GM19035 (cell line): ENCODE measurements around the gene HOXC10.

Experiments used
- ATAC-seq: cut with Tn5 transposase; IDR thresholded peaks from one replicate; pipeline ENCODE4 v1.9.1; 2021; ENCODE audit not compliant: unreplicated experiment

HOXC10 gene

DNA sequence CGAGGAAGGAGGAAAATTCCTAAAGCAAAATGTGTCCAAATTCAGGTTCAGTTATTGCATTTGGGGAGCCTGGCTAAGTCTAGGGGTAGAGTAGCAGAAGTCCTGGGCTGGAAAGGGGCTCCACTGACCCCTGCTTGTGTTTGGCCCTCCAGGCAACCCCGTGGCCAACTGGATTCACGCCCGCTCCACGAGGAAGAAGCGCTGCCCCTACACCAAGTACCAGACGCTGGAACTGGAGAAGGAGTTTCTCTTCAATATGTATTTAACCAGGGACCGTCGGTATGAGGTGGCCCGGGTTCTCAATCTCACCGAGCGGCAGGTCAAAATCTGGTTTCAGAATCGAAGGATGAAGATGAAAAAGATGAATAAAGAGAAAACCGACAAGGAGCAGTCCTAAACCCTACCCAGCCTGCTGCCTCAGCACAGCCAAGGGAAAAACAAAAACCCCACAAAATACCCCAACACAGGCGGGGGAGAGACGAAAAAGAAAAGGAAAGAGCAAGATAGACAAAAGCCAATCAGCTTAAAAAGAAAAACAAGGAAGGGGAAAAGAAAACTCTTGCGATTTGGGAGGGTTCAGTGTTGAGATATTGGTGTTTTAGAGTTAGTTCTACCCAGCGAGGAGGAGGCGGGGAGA lies 17.4 kb downstream of the HOXC10 start:
- no peak for ATAC-seq

DNA sequence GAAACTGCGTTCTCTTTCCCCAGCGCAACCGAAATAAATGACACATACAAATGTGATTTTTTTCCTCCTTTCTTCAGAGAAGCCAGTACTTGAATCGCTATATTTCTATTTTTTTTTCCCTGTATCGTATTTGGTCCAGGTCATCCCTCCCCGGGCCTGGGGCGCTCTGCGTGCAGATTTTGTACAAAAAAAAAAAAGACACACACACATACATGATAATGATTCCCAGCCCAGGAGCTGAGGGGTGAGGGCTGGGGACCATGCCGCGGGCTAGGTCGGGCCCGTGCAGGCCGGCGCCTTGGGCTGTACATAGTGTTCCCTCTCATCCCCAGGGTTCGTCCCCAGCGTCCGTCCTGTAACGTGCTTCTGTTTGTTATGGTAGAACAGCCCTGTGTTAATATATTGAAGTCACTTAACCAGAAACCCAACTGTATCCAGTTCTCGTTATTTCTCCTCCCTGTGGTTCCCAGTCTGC lies 18.0 kb downstream of the HOXC10 start:
- ATAC-seq: no peak

GRCh38 chr12:54003625-54004024 lies 18.7 kb downstream of the HOXC10 start:
- no peak for ATAC-seq

GRCh38 chr12:54004063-54004840 lies 19.3 kb downstream of the HOXC10 start:
- ATAC-seq: no peak

DNA sequence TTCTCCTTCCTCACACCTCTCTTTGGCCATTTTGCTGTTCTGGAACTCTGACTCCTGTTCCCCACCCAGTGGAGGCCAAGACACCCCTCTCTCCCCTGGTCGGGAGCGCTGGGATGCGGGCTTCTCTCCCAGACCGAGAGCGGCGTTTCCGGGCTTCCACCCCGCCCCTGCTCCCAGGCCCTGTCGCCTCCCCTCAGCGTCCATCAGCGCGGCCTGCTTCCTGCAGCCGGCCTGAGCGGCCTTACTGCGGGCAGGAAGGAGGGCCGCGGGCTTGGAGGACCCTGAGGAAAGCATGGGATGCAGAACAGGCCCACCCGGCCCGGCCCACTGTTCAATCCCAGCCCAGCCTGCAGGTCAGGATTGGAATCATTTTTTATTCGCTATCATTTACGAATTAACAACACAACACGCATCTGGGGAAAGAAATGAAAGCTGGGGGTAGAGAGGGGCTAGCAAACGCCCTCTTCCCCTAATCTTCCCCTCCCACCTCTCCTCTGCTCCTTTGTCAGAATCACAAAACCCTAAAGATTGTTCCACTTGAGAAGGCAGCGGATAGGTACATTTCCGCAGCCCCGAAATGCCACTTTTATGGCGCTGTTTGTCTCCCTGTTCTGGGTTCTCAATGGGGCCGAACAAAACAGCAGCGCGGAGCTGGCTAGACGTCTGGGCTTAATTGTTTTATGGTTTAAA lies 20.0 kb downstream of the HOXC10 start:
- ATAC-seq: no peak

- no peak for ATAC-seq
These were observed 20.5 kb downstream of the HOXC10 start for GRCh38 chr12:54005531-54005852.

DNA sequence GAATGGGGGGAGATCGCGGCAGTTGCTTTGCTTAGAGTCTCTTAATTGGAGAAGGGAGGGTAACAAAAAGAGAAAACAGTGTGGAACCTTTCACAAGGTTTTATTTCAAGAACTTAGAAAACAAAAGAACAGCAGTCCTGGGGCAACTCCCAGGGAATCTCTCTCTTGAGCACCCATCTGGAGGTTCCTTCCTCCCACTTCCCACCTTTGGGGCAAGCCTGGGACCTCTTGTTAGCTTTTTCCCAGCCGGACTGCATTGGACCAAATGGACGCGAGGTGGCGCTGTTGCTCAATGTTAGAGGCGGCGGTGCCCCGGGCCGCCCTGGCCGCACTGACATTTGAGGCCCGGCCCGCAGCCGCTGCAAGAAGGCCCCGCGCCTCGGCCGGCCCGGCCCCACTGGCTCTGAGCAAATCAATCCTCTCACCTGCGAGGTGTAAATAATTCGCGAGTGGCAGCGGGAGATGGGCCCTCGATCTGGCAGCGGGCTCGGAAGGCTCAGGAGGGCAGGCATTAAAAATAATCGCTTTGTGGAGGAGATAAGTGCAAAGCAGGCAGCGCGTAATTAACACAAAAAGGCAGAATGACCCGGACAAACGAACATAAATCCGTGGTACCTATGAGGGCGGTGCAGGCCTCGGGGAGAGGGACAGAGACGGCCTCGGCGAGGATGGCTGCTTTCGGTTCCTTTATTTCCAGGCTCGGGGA lies 21.1 kb downstream of the HOXC10 start:
- peak; percentile 83 for ATAC-seq

DNA sequence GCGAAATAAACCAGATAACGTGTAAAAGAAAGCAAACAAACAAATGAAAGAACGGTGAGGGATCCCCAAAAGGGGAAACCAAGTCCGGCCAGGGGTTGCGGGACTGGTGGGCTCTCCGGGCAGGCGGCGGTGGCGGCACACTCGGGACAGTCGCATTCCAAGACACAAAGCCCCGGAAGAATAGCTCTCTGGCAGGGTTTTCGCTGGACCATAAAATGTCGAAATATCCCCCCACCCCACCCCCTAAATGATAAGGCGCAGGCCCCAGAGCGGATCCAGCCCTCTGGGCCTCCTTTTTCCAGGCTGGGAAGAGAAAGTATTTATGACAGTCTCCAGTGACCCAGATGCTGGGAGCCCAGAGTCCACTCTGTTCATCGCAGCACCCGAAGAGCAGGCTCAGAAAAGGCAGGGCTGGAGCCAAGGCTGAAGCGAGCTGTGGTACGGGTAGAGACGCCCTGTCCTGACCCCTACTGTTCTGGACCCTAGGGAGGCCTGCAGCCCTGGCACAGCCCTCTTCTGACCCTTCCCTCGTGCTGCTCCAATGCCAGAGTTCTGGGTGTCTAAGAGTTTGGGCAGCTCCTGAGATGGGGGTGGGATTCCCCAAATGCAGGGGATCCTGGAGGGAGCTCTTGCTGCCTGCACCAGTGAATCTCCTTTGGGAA lies 21.7 kb downstream of the HOXC10 start:
- no peak for ATAC-seq

DNA sequence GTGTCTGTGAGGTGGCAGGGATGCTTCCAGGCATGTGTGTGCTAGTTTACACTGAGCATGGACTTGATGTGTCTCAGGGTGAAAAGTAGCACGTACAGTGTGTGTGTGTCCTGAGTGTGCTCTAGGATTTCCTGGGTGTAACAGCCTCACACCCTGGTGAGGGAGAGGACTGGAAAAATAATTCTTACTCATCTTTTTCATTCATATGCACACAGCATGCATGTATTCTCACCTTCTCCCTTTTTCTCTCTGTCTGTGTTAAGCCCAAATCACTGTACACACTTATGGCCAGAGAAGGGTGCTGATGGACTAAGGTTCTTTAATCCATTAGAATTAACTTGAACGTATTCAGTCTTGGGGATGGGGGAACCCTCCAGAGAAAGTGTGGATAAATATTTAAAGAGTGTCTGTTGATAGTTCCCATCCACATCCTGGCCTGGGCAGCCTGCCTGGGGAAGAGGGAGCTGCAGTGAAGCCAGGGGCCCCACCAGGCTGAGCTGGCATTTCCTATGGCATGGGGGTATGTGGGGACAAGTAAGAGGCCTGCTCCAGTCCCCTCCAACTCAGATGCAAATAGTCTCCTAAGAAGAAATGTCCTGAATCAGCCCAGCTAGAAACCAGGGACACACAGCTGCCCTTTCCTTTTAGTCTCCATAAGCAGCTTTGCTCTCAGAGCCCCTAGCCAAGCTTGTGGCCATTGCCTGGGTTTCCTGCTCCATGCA lies 22.8 kb downstream of the HOXC10 start:
- no peak for ATAC-seq

DNA sequence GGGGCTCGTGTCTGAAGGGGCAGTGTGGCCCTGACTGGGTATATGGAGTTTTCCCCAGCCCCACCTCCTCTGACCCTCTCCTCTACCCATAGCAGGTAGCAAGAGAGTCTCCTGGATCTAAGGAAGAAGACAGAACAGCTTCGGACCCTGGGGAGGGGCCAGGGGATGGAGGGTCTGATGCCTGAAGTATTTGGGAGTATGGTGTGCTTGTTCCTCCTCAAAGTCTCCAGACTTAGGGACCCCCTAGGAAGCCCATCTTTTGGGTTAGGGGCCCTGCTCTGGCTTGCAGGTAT lies 23.3 kb downstream of the HOXC10 start:
- ATAC-seq: no peak

DNA sequence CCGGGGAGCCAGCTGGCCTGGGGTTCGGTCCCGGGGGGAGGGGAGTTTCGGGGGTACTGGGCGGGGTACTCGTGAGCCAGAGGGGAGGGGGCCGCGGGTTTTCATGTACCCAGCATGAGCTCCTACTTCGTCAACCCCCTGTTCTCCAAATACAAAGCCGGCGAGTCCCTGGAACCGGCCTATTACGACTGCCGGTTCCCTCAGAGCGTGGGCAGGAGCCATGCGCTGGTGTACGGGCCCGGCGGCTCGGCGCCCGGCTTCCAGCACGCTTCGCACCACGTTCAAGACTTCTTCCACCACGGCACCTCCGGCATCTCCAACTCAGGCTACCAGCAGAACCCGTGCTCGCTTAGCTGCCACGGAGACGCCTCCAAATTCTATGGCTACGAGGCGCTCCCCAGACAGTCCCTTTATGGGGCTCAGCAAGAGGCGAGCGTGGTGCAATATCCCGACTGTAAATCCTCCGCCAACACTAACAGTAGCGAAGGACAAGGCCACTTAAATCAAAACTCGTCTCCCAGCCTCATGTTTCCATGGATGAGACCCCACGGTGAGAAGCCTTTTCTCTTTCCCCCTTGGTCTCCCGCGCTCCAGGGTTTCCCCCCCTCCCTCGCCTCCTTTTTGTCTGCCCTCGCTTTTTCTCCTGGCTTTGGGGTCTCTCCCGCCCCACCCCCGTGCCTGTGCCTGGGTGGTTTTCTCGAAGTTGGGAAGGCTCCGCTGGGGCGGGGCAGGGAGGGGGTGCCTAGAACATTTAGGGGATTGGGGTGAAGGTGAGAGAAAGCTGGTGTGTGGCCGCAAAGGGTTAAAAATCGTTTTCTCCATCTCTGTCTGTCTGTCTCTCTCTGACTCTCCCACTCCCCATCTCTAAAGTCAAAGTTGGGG lies 24.5 kb downstream of the HOXC10 start:
- no peak for ATAC-seq

GRCh38 chr12:54010053-54010971 lies 25.4 kb downstream of the HOXC10 start:
- ATAC-seq: no peak

- no peak for ATAC-seq
These were observed 26.2 kb downstream of the HOXC10 start for GRCh38 chr12:54010972-54011664.

DNA sequence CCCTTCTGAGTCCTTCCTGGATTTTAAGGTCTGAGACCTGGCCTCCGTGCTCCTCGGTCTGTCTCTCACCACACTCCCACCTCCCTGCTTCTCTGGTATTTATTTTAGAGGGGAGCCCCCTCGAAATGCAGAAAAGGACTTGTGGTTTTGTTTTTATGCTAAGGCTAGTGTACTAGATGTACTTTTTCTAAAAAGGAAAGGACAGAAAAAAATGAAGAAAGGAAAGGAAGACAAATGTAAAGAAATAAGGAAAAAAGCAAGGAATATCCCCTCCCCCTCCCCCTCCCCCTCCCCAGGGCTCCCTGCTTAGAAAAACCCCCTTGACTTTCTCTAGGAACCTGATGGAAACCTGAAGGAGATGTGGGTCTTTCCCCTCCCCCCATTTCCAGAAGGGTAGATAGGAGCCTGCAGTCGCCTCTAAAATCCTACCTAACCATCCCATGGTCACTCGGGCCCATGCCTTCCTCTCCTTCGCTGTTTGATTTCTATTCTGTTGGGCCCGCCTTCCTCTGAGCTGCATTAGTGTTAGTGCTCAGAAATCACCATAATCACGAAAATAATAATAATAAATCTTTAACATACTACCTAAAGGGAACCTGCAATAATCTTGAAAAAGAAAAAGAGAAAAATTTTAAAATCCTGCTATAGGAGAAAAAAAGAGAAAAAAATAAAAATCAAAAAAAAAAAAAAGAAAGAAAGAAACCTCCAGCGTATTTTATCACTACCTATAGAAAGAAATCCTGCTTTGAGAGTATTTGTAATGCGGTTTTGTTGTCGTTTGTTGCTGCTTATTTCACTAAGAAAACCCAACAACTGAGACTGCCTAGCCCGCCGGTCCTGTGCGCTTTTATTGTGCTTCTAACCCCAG lies 27.0 kb downstream of the HOXC10 start:
- ATAC-seq: no peak

GRCh38 chr12:54012631-54013409 lies 27.9 kb downstream of the HOXC10 start:
- no peak for ATAC-seq

GRCh38 chr12:54014377-54015017 lies 29.6 kb downstream of the HOXC10 start:
- ATAC-seq: no peak
